ENCODE measurements around the gene COL1A2. TPM values are rescaled to one million over a fixed set of nuclear protein-coding genes. Genes with fewer than 3 reads are reported as not detected.

The COL1A2 gene
- total RNA-seq, 1 experiment from 2014 or later: not detected

DNA sequence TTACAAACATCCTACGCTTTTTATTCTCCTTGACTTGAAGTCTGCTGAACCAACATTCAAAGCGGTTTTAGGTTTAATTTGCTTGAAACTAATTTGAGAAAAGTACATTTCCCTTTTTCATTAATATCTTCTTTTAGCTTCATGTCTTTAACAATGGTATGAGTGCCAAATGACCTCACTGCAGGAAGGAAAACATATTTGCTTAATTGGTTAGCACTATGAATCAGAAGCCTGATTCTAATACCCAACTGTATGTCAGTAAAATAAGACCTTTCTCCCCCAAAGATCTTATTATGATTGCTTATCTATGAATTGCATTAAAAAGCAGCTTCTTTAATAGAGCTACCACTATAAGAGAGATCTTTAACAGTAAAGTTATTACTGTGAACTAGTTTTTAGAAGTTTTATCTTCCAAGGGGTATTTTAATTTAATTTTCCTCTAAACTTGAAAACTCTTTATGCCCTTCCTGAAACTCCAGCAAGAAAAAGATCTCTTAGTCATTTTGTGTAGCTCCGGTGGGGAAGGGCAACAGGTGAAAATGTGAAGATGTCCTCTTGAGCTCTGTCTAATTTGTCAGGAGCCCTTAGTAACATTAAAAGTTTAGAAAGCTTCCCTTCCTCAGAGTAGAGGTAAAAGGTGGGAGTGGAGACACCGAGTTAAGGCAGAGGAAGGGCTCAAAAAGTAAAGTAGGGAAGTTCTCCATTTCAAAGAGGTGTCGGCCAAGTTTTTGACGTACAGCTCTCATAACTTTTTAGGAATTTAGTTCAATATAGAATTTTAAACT, 6.1 kb downstream of the COL1A2 start:
- TF ChIP-seq, protein P1, sequence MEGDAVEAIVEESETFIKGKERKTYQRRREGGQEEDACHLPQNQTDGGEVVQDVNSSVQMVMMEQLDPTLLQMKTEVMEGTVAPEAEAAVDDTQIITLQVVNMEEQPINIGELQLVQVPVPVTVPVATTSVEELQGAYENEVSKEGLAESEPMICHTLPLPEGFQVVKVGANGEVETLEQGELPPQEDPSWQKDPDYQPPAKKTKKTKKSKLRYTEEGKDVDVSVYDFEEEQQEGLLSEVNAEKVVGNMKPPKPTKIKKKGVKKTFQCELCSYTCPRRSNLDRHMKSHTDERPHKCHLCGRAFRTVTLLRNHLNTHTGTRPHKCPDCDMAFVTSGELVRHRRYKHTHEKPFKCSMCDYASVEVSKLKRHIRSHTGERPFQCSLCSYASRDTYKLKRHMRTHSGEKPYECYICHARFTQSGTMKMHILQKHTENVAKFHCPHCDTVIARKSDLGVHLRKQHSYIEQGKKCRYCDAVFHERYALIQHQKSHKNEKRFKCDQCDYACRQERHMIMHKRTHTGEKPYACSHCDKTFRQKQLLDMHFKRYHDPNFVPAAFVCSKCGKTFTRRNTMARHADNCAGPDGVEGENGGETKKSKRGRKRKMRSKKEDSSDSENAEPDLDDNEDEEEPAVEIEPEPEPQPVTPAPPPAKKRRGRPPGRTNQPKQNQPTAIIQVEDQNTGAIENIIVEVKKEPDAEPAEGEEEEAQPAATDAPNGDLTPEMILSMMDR (IDR thresholded peaks at IDR 0.05; ENCODE audit: unreplicated experiment): no peak
- no peaks in the 10 kb centered on the region for H3K36me3 Mint-ChIP-seq (ENCODE audit: insufficient read depth, unreplicated experiment)
- no peak overlapping the region for H3K27ac Mint-ChIP-seq (ENCODE audit: unreplicated experiment)
- H3K9me3 Mint-ChIP-seq (ENCODE audit: low read depth, unreplicated experiment): no peaks in the 10 kb centered on the region
- no peaks in the 10 kb centered on the region for H3K4me1 Mint-ChIP-seq (ENCODE audit: low read depth, unreplicated experiment)
- CTCF ChIA-PET: interaction anchor here (0.6 kb wide), 1 partner anchor 34 kb away, joined by 4 read pairs; no protein-coding TSS in a partner anchor
- BruUV-seq (replicated peaks): no TSS peak
- no peaks in the 10 kb centered on the region for H3K27me3 Mint-ChIP-seq (ENCODE audit: unreplicated experiment)
- intact Hi-C loops (cut with micrococcal nuclease; ENCODE audit: unreplicated experiment): no loop called here
- no peak overlapping the region for H3K4me3 Mint-ChIP-seq (ENCODE audit: low read depth, unreplicated experiment)
- DNase-seq: no peak

DNA sequence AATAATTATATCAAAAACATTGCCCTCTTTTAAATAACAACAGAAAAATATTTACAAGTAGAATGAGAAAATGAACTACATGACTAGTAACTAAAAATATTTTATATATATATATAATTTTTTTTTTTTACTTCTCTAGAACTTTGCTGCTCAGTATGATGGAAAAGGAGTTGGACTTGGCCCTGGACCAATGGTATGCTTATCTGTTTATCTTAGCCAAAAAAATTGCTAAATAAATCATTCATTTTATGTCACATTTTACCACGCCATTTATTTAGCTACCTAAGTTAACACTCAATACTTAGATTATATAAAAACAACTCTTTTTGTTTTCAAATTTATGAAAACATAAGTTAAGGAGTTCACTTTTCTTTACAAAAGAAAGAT, 6.7 kb downstream of the COL1A2 start:
- no peak for DNase-seq
- H3K27ac Mint-ChIP-seq (ENCODE audit: unreplicated experiment): no peak overlapping the region
- CTCF ChIA-PET: interaction anchor here (0.6 kb wide), 1 partner anchor 34 kb away, joined by 4 read pairs; no protein-coding TSS in a partner anchor
- no peaks in the 10 kb centered on the region for H3K27me3 Mint-ChIP-seq (ENCODE audit: unreplicated experiment)
- H3K36me3 Mint-ChIP-seq (ENCODE audit: insufficient read depth, unreplicated experiment): no peaks in the 10 kb centered on the region
- TF ChIP-seq, protein P1 (IDR thresholded peaks at IDR 0.05; ENCODE audit: unreplicated experiment): no peak
- H3K4me3 Mint-ChIP-seq (ENCODE audit: low read depth, unreplicated experiment): no peak overlapping the region
- no peaks in the 10 kb centered on the region for H3K9me3 Mint-ChIP-seq (ENCODE audit: low read depth, unreplicated experiment)
- no TSS peak for BruUV-seq (replicated peaks)
- intact Hi-C loops (cut with micrococcal nuclease; ENCODE audit: unreplicated experiment): no loop called here
- no peaks in the 10 kb centered on the region for H3K4me1 Mint-ChIP-seq (ENCODE audit: low read depth, unreplicated experiment)

DNA sequence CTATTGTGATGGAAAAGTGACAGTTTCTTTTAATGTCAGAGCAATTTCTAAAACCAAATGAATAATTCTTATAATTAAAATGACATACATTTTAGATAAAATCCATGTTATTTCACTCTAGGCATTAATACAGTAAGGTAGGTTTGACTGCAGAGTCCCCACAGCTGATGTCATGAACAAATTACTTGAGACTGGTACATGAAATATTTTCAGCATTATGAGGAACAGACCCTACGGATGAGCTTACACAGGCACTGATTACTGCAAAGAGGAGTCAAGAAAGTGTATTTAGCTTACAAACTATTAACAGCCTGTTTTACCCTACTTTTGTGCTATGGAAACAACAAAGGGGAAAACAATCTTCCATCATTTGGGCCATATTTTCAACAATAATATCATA, 8.9 kb downstream of the COL1A2 start:
- no peaks in the 10 kb centered on the region for H3K27me3 Mint-ChIP-seq (ENCODE audit: unreplicated experiment)
- BruUV-seq (replicated peaks): no TSS peak
- no peak for DNase-seq
- no peaks in the 10 kb centered on the region for H3K36me3 Mint-ChIP-seq (ENCODE audit: insufficient read depth, unreplicated experiment)
- TF ChIP-seq, protein P1 (IDR thresholded peaks at IDR 0.05; ENCODE audit: unreplicated experiment): no peak
- no peaks in the 10 kb centered on the region for H3K4me1 Mint-ChIP-seq (ENCODE audit: low read depth, unreplicated experiment)
- H3K9me3 Mint-ChIP-seq (ENCODE audit: low read depth, unreplicated experiment): no peaks in the 10 kb centered on the region
- intact Hi-C loops (cut with micrococcal nuclease; ENCODE audit: unreplicated experiment): no loop called here
- CTCF ChIA-PET: no interaction called here
- no peak overlapping the region for H3K4me3 Mint-ChIP-seq (ENCODE audit: low read depth, unreplicated experiment)
- no peak overlapping the region for H3K27ac Mint-ChIP-seq (ENCODE audit: unreplicated experiment)

DNA sequence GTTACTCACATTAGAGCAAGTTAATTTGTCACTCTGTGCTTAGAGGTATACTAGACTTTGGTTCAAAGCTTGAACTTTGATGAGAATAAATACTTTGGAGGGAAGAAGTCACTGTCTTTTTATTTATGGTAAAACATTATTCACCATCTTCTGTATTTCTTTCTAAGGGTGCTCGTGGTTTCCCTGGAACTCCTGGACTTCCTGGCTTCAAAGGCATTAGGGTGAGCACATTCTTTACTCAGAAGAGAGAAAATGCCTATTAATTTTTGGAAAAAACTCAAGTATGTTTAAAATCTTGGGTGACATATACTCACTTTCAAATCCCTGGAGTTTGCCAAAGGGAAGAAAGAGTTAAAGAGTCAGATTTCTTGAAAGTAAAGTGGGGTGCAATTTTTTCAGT, 10.8 kb downstream of the COL1A2 start:
- DNase-seq: no peak
- H3K9me3 Mint-ChIP-seq (ENCODE audit: low read depth, unreplicated experiment): no peaks in the 10 kb centered on the region
- no TSS peak for BruUV-seq (replicated peaks)
- H3K4me1 Mint-ChIP-seq (ENCODE audit: low read depth, unreplicated experiment): no peaks in the 10 kb centered on the region
- intact Hi-C loops (cut with micrococcal nuclease; ENCODE audit: unreplicated experiment): no loop called here
- H3K4me3 Mint-ChIP-seq (ENCODE audit: low read depth, unreplicated experiment): no peak overlapping the region
- CTCF ChIA-PET: no interaction called here
- H3K27ac Mint-ChIP-seq (ENCODE audit: unreplicated experiment): no peak overlapping the region
- H3K36me3 Mint-ChIP-seq (ENCODE audit: insufficient read depth, unreplicated experiment): no peaks in the 10 kb centered on the region
- no peaks in the 10 kb centered on the region for H3K27me3 Mint-ChIP-seq (ENCODE audit: unreplicated experiment)
- TF ChIP-seq, protein P1 (IDR thresholded peaks at IDR 0.05; ENCODE audit: unreplicated experiment): no peak
